DND-41 (cell line): ENCODE measurements around the gene SPNS2.

Experiments used
- CTCF ChIP-seq: IDR thresholded peaks from 2 replicates; pipeline ENCODE4 v1.5.1; 2012; ENCODE audit warnings: borderline replicate concordance, low read length, moderate library complexity, mild to moderate bottlenecking; ENCODE audit not compliant: poor library complexity, severe bottlenecking; ENCODE audit errors: extremely low read depth
- EZH2 ChIP-seq: IDR thresholded peaks from 3 replicates; pipeline ENCODE4 v1.6.1; 2012; ENCODE audit warnings: borderline replicate concordance, low read depth, mild to moderate bottlenecking, moderate library complexity, low read length, inconsistent platforms; ENCODE audit not compliant: severe bottlenecking

- TF ChIP-seq CTCF = no peak
- TF ChIP-seq EZH2 = no peak
Measured at GRCh38 chr17:4580291-4580690, 81.6 kb downstream of the SPNS2 start.
